ENCODE results near the gene HLA-E.
A peak's percentile ranks its signal among the peaks of the same experiment; 100 is the strongest.
"Not testable (repeated sequence)": the region's sequence is repeated elsewhere in the genome, so short reads cannot be mapped to it uniquely, and the experiment has no call there.

HLA-E gene

DNA sequence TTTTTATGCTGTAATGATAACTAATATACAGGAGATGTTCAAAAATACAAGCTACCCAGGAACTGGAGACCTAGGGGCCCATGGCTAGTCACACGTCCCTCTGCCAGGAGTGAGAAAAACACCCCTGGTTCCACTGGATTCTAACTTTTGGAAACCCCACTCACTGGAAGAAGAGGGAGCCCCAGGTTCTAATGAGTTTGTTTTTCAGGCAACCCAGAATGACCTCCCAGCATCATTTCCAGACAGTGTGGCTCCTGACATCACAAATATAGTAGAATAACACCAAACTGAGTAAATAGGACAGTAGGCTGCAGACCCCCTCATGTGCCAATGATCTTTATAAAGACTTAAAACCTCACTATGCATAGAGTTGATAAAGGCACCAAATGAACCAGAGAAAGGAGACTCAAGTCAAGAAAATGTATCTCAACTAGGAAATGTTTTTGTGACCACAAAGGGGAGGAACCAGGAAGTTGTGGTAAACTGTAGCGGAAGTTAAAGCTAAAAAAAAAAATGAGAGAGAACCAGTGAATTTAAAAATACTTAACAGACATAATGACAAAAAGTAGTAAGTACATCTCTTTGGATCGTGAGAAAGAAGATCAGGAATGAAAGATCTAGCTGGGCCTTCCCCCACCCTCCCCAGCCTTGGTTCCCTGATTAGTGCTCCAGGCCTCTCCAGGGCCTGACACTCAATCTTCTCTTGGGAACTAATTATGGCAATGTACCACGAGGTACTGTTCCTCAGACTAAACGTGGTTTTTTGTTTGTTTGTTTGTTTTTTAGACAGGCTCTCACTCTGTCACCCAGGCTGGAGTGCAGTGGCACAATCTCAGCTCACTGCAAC is 19.8 kb downstream of the HLA-E start:
- DNase-seq = no peak

- DNase-seq = no peak
These were observed 21.3 kb downstream of the HLA-E start for GRCh38 chr6:30510419-30511168.

DNA sequence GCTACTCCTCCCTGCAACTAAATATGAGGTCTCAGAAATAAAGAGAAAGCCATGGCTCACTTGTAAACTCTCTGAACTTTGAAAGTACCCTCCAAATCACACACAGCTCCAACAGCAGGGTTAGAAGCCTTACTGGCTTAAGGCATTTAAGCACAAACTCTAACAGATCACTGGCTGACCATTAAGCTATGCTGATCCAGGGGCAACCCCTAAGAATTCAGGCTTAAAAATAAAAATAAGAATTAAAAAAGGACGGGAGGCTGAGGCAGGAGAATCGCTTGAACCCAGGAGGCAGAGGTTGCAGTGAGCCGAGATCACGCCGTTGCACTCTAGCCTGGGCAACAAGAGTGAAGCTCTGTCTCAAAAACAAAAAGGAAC is 21.8 kb downstream of the HLA-E start:
- DNase-seq = no peak

- no peak for DNase-seq
These were observed 24.1 kb downstream of the HLA-E start for GRCh38 chr6:30513451-30513850.

DNA sequence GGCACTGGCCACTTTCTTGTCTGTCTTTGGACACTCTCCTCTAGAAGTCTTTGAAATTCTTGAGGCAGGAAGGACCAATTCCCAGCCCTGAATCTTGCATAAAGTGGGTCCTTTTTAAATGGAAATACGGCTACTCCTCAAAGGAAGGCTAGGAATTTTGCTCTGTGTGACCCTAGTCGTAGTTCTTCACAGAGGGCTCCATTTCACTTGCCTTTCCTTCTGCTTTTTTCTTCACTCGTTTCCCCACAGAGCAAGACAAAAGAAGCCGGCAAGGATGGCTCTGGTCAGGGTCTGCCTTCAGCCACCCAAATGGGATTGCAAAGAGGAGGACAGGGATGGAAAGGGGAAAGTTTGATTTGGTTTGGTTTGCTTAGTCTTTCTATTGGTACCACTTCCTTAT is 25.8 kb downstream of the HLA-E start:
- no peak for DNase-seq

DNA sequence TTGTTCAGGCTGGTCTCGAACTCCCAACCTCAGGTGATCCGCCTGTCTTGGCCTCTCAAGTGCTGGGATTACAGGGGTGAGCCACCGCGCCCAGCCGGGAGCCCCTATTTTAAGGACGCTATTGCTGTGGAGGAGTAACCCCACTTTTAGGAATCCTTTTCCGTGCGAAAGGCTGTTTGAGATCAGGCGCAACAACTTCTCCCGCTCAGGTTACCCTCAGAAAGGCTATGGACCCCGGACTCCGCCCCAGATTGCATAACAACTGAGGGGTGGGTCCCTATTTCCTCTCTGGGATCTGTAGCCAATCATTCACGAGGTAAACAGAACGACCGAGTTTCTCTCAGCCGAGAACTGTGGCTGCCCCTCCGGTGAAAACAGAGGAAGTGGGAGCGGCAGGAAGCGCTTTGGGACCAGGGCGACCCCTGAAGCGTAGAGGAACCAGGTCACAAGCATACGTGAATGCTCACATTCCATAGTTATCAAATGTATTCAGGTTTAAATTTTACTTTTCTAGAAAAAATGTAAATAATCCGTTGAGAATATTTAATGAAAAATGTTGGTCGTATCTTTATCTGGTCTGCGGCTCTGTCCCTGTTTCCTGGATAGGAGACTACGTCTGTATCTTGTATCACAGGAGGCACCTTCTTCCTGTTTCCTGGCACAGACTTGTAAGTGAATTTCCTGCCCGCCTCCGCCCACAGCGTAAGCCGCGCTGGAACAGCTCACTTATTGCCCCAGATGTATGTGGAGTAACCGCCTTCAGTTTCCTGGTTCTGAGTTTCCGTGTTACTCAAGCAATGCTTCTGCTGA is 26.8 kb downstream of the HLA-E start:
- peak in 2 of 3 experiments; percentile 4 to 48 for DNase-seq

DNA sequence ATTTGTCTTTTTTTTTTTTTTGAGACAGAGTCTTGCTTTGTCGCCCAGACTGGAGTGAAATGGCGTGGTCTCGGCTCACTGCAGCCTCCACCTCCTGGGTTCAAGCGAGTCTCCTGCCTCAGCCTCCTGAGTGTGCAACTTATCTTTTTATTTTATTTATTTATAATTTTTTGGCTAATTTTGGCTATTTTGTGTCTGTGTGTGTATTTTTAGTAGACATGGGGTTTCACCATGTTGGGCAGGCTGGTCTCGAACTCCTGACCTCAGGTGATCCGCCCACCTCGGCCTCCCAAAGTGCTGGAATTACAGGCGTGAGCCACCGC is 27.4 kb downstream of the HLA-E start:
- not testable (repeated sequence) for DNase-seq

DNA sequence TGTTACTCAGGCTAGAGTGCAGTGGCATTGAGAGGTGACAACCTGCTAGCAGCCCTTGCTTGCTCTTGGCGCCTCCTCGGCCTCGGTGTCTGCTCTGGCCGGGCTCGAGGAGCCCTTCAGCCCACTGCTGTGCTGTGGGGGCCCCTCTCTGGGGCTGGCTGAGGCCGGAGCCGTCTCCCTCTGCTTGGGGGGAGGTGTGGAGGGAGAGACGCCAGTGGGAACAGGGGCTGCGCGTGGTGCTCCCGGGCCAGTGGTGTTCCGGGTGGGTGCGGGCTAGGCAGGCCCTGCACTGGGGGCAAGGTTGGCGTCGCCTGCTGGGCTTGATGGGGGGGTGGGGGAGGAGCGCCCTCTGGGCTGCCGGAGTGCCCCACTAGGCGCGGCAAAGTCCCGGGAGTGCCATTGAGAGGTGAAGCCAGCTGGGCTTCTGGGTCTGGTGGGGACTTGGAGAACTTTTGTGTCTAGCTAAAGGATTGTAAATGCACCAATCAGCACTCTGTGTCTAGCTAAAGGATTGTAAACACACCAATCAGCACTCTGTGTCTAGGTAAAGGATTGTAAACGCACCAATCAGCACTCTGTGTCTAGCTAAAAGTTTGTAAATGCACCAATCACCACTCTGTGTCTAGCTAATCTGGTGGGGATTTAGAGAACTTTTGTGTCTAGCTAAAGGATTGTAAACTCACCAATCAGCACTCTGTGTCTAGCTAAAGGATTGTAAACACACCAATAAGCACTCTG is 28.6 kb downstream of the HLA-E start:
- DNase-seq = not testable (repeated sequence)

GRCh38 chr6:30518505-30519145 is 29.3 kb downstream of the HLA-E start:
- not testable (repeated sequence) for DNase-seq

DNA sequence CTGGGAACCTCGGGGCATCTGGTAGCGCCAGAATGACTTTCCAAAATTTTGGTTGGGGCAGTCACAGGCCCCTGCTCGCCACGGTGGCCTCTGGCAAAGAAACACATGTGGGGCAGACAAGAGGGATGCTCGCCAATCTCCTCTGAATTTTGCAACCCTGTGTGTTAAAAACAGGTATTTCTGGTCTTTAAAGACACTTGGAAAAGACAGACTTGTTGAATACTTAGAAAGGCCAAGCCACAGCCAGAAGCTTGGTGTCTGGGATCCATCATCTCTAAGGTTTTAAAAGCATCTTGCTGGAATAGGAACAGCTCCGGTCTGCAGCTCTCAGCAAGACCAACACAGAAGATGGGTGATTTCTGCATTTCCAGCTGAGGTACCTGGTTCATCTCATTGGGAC is 31.2 kb downstream of the HLA-E start:
- DNase-seq = no peak

GRCh38 chr6:30521082-30521481 is 31.8 kb downstream of the HLA-E start:
- not testable (repeated sequence) for DNase-seq

- not testable (repeated sequence) for DNase-seq
These were observed 32.6 kb downstream of the HLA-E start for GRCh38 chr6:30521952-30522351.

GRCh38 chr6:30526444-30526843 is 37.1 kb downstream of the HLA-E start:
- not testable (repeated sequence) for DNase-seq

DNA sequence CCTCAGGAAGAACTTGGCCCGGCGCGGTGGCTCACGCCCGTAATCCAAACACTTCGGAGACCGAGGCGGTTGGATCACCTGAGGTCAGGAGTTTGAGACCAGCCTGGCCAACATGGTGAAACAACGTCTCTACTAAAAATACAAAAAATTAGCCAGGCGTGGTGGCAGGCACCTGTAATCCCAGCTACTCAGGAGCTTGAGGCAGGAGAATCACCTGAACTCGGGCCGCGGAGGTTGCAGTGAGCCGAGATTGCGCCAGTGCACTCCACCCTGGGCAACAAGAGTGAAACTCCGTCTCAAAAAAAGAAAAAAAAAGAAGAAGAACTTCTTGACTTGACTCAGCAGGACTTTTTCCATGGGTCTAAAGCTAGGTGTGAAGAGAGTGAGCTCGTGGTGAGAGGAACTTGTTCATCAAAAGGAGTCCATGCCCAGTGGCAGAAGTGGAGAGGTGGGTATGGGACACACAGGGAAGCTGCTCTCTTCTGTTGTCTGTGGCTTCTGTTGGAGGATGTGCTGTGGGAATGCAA is 40.1 kb downstream of the HLA-E start:
- not testable (repeated sequence) for DNase-seq

GRCh38 chr6:30530014-30530413 is 40.7 kb downstream of the HLA-E start:
- DNase-seq = no peak

DNA sequence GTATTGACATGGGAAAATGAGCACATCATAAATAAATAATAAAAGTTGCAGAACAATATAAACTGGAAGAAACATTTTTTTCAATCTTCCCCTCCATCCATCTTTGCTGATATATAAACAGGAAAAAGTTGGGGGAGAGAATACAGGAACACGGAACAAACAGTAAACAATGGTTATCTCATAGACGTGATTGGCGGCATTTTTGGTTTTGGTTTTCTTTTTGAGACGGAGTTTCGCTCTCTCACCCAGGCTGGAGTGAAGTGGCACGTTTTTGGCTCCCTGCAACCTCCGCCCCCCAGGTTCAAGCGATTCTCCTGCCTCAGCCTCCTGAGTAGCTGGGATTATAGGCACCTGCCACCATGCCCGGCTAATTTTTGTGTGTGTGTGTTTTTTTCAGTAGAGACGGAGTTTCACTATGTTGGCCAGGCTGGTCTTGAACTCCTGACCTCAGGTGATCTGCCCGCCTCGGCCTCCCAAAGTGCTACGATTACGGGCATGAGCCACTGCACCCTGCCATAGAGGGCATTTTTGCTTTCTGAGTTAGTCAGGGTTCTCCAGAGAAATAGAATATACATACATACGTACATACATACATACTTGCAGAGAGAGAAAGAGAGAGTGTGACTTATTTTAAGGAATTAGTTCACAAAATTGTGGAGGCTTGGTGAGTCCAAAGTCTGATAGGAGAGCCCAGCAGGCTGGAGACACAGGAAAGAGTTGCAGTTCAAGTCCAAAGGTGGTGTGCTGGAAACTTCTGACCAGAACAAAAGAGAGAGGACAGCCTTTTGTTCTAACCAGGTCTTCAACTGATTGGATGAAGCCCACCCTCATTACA is 44.4 kb downstream of the HLA-E start:
- no peak for DNase-seq

- DNase-seq = no peak
These were observed 48.6 kb downstream of the HLA-E start for GRCh38 chr6:30537931-30538330.

DNA sequence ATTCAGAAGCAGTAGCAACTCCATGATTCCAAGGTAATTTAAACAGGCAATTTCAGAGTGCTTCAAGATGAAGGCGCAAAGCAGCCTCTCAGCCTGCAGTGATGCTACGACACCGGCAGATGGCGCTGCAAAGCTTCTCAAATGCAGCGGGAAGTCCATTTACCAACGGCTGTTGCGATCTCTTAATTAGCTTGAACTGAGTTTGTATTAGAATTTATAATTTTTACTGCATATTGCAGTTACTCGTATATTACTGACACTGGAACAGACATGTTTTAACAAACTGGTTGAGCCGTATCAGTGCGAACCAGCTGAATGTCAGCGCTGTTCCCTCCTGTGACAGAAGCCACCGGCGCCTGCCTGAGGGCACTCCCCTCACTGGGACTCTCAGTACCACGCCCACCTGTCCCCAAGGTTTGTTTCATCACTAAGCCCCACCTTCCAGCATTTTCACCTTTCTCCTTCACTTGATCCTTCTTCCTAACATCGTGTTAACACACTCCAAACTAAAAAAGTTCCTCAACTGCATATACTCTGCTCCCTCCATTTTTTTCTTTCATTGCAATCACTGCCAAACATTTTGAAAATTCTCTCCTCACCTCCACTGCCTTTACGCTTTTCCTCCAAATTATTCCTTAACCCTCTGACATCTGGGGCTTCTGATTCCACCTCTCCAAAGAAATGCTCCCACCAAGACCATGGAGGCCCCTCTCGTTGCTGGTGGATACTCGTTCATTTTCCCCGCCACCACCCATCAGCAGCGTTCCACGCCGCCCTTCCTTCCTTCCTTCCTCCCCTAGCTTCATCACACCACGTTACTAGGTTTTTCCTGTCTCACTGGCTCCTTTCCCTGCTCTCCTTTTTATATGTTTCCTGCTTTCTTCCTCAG is 52.5 kb downstream of the HLA-E start:
- peak; percentile 59 to 87 (median 84) for DNase-seq

GRCh38 chr6:30542404-30542725 is 53.1 kb downstream of the HLA-E start:
- DNase-seq = no peak

- DNase-seq = no peak
These were observed 53.6 kb downstream of the HLA-E start for GRCh38 chr6:30542915-30543314.
